GM21447 (cell line): ENCODE data around the gene GABRR1.

ENCODE experiments used
- ATAC-seq: cut with Tn5 transposase; IDR thresholded peaks from one replicate; pipeline ENCODE4 v1.9.1; 2021; ENCODE audit not compliant: unreplicated experiment

Gene GABRR1

DNA sequence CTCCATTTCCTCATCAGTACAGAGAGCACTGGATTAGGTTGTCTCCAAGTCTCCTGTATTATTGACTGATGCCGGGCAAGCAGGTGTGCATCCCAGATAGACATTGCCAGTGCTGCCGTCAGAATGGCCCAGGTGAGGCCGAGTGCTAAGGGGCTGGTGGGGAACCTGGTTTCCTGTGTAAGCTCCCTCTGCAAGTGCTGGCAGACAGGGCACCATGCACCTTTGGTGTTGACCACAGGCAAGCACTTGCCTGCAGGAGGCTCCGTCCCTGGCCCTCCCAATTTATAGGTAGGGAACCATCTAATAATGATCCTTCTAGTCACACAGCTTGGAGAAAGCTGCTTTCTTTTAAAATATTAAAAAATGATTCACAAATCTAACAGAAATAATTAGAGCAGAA, 747 bp downstream of the GABRR1 start:
- no peak for ATAC-seq

DNA sequence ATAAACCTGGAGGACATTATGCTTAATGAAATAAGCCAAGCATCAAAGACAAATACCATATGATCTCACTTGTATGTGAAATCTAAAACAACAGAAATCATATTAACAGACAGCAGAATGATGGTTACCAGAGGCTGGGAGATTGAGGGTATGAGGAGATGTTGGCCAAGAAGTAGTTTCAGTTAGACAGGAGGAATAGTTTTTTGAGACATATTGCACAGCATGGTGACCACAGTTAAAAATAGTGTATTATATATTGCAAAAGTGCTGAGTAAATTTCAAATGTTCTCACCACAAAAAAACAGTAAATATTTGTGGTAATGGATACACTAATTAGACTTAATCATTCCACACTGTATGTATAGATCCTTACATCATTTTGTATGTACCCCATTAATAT, 1.8 kb downstream of the GABRR1 start:
- ATAC-seq, result no peak

DNA sequence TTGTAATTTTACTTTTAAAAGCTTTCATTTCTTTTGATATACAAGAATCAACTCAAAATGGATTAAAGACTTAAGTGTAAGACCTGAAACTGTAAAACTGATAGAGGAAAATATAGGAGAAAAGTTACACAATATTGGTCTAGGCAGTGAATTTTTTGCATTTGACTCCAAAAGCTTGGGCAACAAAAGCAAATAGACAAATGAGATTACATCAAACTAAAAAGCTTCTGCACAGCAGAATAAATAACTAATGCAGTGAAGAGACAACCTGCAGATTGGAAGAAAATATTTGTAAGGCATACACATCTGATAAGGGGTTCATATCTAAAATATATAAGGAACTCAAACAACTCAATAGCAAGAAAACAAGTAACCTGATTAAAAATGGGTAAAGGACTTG, 3.0 kb downstream of the GABRR1 start:
- ATAC-seq, result no peak

DNA sequence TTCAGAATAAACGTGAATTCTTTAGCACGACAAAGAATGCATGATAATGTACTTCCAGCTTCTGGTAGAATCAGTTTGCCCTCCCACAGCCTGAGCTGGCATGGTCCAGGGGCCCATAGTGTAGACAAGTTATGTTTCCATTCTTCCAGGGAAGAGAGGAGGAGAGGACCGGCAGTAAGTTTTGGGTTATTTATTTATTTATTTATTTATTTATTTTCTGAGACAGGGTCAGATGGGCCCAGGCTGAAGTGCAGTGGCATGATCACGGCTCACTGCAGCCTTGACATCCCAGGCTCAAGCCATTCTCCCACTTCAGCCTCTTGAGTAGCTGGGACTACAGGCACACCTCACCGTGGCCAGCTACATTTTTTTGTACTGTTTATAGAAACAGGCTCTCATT, 4.7 kb downstream of the GABRR1 start:
- ATAC-seq, result no peak

DNA sequence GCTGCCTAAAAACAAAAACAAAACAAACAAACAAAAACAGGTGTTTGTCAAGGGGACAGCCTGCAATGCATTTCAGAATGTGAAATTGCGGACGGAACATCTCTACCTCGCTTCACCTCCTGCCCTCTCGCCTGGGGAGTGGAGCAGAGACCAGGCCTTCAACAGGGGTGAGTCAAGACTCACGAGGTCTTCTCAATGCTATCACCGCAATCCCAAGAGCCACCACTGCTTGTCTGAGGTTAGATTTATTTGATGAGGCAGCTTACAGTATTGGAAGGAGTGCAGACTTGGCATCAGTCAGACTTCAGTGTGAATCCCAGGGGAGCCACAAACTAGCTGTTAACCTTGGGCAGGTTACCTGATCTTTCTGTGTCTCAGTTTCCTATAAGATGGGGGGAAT, 7.7 kb downstream of the GABRR1 start:
- ATAC-seq, result no peak

DNA sequence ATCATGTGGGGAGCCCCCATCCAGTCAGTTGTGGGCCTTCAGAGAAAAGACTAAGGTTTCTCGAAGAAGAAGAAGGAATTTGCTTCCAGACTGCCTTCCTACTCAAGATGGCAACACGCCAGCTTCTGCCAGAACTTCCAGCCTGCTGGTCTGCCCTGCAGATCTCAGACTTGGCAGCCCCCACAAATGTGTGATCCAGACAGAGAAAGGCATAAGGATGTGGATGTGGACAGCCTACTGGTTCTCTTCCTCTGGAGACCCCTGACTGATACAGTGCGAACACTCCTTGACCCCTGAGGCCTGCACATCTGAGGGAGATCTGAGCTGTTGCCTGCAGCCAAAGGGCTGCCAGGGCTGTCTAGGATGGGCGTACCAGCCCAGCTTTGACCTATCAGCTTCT, 8.6 kb downstream of the GABRR1 start:
- no peak for ATAC-seq

DNA sequence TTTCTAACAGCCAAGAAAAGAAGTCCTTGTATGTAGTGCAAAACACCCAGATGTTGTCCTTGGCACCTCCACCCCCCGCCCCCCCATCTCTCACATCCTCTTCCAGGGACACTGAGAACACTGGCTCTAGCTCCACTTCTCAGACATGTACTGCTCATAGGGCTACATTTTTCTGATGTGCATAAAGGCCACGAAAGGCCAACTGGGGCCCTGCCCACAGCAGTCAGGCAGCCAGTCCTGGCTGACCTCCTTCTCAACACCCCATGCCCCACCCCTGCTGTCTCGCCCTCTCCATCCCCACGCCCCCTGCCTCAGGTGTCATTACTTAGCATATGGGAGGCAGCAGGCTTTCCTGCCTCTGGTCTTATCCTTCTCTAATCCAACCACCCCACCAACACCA, 11.3 kb downstream of the GABRR1 start:
- ATAC-seq, result no peak

DNA sequence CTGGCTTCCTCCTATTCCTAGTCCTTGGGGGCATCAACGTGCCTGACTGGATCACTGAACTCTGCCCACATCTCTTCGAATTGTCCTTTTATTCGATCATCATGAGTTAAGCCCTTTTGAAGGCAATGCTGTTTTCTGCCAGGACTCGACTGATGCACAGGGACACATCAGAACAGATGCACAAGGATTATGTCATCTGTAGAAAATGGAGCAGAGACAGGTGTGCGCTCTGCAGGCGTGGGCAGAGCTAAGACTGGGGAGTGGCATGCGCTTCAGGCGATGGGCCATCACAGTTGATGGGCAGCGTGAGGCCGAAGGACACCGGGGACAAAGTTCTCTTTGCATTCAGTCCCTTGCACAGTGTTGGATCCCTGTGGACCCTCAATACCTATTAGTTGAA, 13.1 kb downstream of the GABRR1 start:
- no peak for ATAC-seq

DNA sequence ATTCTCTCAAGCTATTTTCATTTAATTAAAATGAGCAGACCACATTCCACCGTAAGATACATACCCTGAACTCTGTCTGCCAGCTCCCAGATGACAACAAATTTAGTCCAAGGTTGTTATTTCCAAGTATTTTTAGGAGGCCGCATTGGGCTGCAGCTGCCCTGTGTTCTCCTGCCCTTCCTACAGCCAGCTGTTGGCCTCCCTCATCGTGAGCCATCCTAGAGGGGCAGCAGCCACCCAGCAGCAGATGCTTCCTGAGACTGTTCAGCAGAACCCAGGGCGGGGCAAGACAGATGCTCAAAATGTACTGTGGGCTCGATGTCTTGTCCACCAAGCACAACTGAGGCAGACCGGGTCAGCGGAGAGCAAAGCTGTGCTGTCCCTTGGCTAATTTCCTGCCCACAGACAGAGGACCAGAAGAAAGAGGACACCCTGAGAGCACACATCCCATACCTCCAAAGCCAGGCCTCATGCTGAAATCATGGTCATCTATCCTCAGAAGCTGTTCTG, 16.4 kb downstream of the GABRR1 start:
- ATAC-seq, result no peak

DNA sequence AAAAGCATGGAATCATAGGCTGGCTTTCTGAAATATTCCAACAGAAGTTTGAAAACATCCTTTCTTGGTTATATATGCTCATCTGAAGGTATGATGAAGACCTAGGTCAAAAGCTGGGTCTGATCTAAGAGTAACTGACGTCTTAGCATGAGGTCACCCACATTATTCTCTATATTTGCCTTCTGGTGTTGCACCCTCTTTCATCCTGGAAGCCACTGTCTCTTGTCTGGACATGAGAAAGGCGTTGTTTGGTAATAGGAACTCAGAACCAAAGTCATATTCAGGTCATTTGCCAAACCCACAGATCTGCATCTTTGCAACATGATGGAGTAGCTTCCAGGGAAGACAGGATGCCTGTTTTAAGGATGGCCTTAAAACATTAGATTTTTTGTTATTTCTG, 17.6 kb downstream of the GABRR1 start:
- ATAC-seq, result no peak

DNA sequence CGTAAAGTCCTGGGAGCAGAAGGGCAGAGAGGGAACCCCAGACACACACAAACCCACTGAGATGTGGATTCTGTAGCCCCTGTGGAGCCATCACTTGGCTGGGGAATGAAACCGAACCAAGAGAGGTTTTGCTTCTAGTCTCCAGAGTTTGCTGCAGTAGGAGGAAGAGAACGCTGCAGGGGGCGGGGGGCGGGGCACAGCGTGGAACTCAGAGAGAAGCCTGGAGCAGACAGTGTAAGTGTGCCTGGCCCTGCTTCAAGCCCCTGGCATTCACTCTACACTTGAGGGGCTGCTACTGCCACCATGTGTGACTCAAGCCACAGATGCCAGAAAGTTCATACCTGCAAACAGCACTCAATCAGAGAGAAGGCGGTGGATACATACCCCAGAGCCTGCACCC, 18.9 kb downstream of the GABRR1 start:
- ATAC-seq, result no peak

DNA sequence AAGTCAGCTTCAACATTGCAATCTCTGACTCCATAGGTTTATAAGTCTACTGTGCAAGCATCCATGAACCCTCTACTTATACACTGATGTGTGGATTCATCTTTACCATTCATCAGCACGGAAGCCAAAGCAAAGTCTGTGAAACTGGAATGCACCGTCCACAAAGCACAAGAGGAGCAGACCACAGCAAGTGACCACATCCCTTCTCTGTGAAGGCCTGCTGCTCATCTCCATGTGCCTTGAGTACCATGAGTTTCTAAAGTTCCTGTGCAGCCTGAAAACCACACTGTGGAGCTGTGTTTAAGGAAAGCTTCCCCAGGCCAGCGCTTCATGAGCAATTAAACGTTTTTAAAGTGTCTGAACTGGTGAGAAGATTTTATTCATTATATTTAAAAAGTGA, 20.0 kb downstream of the GABRR1 start:
- no peak for ATAC-seq

DNA sequence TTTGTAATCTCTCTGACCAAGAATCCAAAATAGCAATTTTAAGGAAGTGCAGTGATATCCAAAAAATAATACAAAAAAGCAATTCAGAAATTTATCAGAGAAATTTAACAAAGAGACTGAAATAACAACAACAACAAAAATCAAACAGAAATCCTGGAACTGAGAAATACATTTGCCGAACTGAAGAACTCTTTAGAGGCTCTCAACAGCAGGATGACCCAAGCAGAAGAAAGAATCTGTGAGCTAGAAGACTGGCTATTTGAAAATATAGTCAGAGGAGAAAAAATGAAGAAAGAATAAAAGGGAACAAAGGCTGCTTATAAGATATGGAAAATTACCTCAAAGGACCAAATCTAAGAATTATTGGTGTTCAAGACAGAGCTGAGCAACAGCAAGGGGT, 22.6 kb downstream of the GABRR1 start:
- no peak for ATAC-seq

DNA sequence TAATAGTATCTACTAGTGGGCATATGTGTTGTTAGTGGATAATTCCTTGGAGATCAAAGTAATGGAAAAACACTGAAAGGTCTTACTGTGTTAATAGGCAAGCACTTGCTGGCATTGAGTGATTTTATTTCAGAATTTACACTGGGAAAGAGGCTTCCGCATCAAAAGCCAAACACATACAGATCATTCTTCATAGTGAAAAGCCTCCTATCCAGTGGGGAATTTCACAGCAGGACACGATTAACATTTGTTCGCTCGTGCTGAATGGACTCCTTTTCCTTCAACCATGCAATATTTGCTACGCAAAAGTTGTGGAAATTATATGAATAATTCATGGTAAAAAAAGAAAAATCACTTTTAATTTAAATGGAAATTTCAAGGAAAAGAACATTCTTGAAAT, 26.4 kb downstream of the GABRR1 start:
- ATAC-seq, result no peak

DNA sequence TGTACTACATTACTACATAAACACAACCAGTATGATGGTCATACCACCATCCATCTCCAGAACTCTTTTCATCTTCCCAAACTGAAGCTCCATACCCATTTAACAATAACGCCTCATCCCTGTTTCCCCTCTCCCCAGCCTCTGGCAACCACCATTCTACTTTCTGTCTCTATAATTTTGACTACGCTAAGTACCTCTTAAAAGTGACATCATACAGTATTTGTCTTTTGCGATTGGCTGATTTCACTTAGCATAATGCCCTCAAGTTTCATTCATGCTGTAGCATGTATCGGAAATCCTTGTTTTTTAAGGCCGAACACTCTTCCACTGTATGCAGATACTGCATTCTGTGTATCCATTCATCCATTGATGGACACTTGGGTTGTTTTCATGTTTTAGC, 29.7 kb downstream of the GABRR1 start:
- no peak for ATAC-seq

DNA sequence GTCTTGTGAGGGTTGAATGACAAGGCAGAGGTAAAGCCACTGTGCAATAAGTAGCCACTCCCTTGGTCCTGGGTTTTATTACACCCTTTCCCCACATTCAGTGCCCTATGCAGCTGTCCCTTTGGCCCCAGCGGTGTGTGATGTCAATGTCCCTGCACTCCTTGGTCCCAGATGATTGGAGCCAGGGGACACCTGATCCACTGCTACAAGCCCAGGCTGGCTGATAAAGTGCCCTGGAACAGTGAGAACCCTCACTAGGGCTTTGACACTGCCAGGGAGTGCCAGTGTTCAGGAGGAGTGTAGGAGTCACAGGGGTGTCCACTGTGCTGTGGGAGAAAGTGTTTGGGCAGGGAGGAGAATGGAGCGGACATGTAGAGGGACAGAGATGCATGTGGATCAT, 30.4 kb downstream of the GABRR1 start:
- no peak for ATAC-seq

DNA sequence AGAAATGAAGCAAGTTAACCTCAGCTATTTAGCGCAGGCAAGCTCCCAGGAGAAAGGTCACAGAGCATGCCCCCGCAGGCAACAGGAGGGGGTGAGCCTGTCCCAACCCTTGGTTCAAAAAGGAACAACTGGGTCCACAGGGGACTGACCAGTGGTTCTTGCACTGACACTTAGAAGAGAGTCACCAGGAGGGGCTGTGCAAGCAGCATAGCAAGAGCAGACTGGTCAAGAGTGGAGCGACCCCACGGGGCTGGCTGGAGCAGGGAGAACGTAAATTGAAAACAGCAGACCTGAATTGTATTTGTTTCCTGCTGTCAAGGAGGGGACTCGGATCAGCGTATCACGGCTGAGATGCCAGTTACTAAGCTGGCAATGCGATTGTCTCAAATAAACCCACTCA, 32.8 kb downstream of the GABRR1 start:
- ATAC-seq, result no peak

DNA sequence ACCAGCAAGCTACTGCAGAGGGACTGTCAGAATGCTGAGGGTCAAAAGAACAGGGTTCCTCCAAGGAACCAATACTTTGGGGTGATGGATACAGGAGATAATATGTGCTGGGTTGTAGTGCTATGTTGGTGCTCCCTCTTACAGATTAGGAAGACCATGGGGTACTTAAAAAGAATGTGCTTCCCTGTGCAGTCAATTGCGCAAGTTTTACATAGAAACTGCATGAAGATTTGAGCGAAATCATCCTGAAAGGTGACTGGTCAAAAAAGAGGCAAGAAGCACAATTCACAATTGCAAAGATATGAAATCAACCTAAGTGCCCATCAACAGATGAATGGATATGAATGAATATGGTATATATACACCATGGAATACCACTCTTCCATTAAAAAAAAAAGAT, 33.9 kb downstream of the GABRR1 start:
- no peak for ATAC-seq

DNA sequence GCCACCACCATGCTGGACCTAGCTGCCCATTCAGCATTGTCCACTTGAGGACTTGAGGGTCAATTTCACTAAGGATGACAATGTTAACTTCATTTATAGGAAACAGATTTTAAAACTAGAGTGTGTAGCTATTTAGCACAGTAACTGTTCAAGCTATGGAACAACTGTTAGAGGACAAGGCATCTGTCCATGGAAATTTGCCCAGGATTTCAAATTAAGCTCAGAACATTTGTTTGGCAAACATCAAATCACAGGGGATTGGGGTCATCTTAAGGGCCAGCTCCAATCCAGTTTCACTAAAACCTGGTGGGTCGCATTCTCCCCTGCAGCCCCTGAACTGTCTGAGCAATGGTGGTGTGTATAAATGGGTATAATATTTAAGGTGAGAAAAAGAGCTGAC, 36.2 kb downstream of the GABRR1 start:
- ATAC-seq, result no peak

DNA sequence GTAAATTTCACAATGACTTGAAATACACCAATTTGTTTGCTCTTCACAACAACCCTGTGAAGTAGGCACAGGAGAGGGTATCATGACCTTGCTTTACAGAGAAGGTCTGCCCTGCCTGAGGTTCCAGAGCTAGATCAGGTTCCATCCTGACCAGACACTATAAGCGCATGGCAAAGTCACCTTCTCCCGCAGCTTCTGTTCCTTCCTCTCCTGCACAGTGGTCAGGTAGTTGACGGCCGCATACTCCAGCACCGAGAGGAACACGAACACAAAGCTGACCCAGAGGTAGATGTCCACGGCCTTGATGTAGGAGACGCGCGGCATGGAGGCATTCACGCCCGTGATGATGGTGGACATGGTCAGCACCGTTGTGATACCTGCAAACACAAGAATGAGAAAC, 37.0 kb downstream of the GABRR1 start:
- ATAC-seq, result no peak

DNA sequence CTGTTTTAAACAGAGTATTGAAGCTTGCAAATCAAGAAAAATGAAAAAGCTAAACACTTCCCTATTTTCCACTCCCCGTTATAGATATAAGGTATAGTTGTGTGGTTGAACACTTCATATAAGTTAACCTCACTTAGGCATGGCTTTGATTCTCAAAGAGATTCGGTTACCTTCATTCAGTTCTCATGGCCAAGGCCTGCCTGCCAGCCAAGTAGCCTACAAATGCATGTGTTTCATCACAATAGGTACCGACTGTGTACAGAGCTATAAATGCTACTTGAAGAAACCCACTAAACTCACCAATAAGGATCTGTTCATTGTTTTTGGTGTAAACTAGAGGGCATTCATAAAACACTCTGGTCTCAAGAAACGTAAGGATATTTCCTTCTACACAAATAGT, 43.5 kb downstream of the GABRR1 start:
- ATAC-seq, result no peak

DNA sequence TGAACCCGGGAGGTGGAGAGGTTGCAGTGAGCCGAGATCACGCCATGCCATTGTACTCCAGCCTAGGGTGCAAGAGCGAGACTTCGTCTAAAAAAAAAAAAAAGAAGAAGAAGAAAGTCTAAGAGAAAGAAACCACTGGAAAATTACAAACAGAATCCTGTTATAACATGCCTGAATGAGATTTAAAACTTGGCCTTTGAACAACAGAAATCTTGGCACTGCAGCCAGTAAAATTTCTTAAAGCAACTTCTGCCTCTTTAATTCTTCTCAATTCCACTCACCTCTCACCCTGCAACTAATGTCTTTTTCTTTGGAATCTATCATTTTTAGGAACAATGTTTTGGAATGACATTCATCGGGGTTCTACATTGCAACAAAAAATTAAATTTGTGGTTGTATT, 45.0 kb downstream of the GABRR1 start:
- no peak for ATAC-seq

DNA sequence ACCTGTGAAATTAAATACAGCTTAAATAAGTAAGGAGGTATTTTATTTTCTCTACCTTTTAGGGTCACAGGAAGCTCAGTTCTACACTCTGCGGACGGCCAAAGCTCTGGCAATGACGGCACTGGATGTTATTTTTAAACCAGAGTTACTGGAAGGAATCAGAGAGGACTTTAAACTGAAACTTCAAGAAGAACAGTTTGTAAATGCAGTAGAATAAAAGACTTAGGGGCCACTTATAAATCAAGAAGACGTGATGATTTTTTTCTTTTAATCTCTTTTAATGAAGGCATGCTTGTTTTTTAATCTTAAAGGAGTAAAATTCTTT, 55.1 kb downstream of the GABRR1 start:
- no peak for ATAC-seq

DNA sequence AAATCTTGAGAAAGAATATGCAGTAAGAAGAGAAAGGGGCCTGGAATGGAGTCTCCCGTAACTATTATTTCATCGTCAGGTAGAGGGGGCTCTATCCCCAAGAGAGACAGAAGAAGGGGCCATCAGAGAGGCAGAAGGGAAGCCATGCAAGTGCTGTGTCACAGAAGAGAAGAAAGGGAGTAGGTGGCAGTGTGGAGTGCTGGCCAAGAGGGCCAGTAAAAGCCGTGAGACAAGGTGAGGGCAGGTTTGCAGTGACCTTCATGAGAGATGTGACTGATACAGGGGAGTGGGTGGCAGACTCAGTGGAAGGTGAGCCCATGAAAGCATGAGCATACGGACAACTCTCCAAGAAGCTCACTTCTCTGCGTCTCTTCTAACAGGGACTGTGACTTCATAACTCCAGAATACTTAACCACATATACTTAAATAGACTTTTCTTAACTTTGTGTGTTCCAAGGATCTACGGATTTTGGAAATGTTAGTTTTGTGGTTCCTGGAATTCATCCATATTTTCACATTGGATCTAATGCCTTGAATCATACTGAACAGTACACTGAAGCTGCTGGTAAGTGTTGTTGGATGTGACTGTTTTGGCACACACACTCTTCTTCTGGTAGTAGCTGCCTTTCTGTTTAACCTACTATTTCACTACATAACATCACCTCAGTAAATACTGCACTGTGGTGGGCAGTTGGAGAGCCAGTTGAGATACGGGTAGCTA, 55.7 kb downstream of the GABRR1 start:
- ATAC-seq, result no peak
